Spinal cord (tissue), 10 donors: ENCODE data around the gene CLCN2. TPM values are rescaled to one million over a fixed set of nuclear protein-coding genes. Genes with fewer than 3 reads are reported as not detected.

Experiments
- DNase-seq, 6 donors: peaks; one replicate each; pipeline versions ENCODE4 v3.0.0 to v3.0.0-alpha.2; 2013 to 2015; ENCODE audit warnings: low spot score in 6 of 6, low read depth in 4 of 6
- H3K27ac ChIP-seq: one replicate; pipeline ENCODE4 v1.5.1; 2013; ENCODE audit warnings: low read depth, low read length, control low read depth
- H3K27me3 ChIP-seq: one replicate; pipeline ENCODE4 v1.6.1; 2013; ENCODE audit warnings: low read length; ENCODE audit not compliant: control insufficient read depth, insufficient read depth
- H3K36me3 ChIP-seq: one replicate; pipeline ENCODE4 v1.6.1; 2013; ENCODE audit warnings: low read length; ENCODE audit not compliant: control insufficient read depth, insufficient read depth
- H3K4me1 ChIP-seq: one replicate; pipeline ENCODE4 v1.6.1; 2013; ENCODE audit warnings: low read length; ENCODE audit not compliant: control insufficient read depth, insufficient read depth
- H3K4me3 ChIP-seq: one replicate; pipeline ENCODE4 v1.5.1; 2013; ENCODE audit warnings: low read depth, low read length, control low read depth
- H3K9me3 ChIP-seq: one replicate; pipeline ENCODE4 v1.6.1; 2013; ENCODE audit warnings: low read length; ENCODE audit not compliant: control insufficient read depth, insufficient read depth
- WGBS: methylation state at CpG from one replicate; pipeline ENCODE4 v1.1.5; 2013; ENCODE audit warnings: missing lambda C conversion rate; ENCODE audit not compliant: insufficient coverage; 5-methylcytosine and 5-hydroxymethylcytosine counted together
- polyA plus RNA-seq, 2 donors: library from polyadenylated mRNA; unstranded; fragments of 120-200 nt; gene quantifications; one replicate each; pipeline ENCODE4 v1.2.1, GENCODE V29; 2013; ENCODE audit not compliant: insufficient read length in 2 of 2
- total RNA-seq, 2 donors: library from RNA; depleted of rRNA in 1 of 2; stranded (reverse); fragments of 120-200 nt in 1 of 2; fragments of >200 nt in 1 of 2; gene quantifications; one replicate each; pipeline versions ENCODE4 v1.2.3 to v1.2.4, GENCODE V29; 2013 to 2014
- donor health status: healthy.

Gene CLCN2
- total and polyA plus RNA-seq, 4 donors = 13.1 to 41.3 (median 21.1) TPM

DNA sequence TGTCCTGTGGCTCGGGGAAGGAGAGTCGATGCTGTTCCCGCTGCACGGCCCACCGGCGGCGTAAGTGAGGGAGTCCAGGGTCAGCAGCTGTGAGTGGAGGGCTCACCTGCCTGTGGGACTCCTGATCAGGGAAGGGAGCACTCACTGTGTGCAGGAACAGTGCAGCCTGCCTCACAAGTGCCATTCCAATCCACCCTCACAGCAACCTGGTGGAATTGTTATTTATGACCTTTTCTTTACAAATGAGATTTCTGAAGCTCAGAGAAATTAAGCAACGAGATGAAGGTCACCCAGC is 27.5 kb upstream of the CLCN2 start:
- WGBS = 71% methylated on average over 8 of the region's 8 CpGs
- Histone ChIP-seq H3K27ac (no peak overlapping the region), H3K36me3 (peaks cover 51% of the 10 kb centered on the region), H3K27me3 (no peaks in the 10 kb centered on the region), H3K4me1 (no peaks in the 10 kb centered on the region), H3K4me3 (no peak overlapping the region), H3K9me3 (no peaks in the 10 kb centered on the region)
- no peak for DNase-seq

DNA sequence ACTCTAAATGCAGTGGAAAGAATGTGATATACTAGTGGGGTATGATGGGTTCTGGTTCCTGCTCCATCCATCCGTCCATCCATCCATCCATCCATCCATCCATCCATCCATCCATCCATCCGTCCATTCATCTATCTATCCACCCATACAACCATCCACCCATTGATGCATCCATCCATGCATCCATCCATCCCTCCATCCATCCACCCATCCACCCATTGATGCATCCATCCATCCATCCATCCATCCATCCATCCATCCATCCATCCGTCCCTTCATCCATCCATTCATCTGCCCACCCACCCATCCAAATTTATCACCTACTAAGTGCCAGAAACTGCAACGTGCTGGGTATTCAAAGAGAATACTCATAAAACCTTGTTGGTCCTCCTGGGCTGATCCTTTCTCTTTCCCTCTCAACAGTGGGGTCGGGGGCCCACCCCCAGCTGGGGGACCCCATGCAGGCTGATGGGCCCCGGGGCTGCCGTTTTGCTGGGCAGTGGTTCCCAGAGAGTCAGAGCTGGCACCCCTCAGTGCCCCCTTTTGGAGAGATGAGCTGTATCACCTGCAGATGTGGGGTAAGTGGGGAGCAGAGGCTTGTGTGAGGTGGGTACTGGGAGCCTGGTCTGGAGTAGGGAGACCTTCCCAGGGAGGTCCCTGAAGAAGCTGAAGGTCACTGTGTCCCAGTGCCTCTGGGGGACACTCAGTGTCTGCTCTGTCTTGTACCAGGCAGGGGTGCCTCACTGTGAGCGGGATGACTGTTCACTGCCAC is 26.9 kb upstream of the CLCN2 start:
- no peaks in the 10 kb centered on the region for H3K9me3 ChIP-seq
- peaks cover 54% of the 10 kb centered on the region for H3K36me3 ChIP-seq
- 71% methylated on average over 7 of the region's 8 CpGs for WGBS
- H3K4me1 ChIP-seq = no peaks in the 10 kb centered on the region
- H3K4me3 ChIP-seq = no peak overlapping the region
- H3K27ac ChIP-seq = no peak overlapping the region
- no peaks in the 10 kb centered on the region for H3K27me3 ChIP-seq
- DNase-seq = no peak

- no peaks in the 10 kb centered on the region for H3K9me3 ChIP-seq
- WGBS = 88% methylated on average over 10 of the region's 12 CpGs
- H3K27ac ChIP-seq = no peak overlapping the region
- no peak for DNase-seq
- no peak overlapping the region for H3K4me3 ChIP-seq
- peaks cover 63% of the 10 kb centered on the region for H3K36me3 ChIP-seq
- H3K27me3 ChIP-seq = no peaks in the 10 kb centered on the region
- no peaks in the 10 kb centered on the region for H3K4me1 ChIP-seq
Measured at GRCh38 chr3:184387174-184387714, 25.8 kb upstream of the CLCN2 start.

- Histone ChIP-seq H3K36me3 (peaks cover 72% of the 10 kb centered on the region), H3K9me3 (no peaks in the 10 kb centered on the region), H3K27ac (no peak overlapping the region), H3K4me1 (peaks cover 8% of the 10 kb centered on the region), H3K4me3 (no peak overlapping the region), H3K27me3 (peaks cover 2% of the 10 kb centered on the region)
- WGBS = 53% methylated on average over 37 of the region's 37 CpGs
- DNase-seq = no peak
Measured at GRCh38 chr3:184386047-184386806, 24.8 kb upstream of the CLCN2 start.

DNA sequence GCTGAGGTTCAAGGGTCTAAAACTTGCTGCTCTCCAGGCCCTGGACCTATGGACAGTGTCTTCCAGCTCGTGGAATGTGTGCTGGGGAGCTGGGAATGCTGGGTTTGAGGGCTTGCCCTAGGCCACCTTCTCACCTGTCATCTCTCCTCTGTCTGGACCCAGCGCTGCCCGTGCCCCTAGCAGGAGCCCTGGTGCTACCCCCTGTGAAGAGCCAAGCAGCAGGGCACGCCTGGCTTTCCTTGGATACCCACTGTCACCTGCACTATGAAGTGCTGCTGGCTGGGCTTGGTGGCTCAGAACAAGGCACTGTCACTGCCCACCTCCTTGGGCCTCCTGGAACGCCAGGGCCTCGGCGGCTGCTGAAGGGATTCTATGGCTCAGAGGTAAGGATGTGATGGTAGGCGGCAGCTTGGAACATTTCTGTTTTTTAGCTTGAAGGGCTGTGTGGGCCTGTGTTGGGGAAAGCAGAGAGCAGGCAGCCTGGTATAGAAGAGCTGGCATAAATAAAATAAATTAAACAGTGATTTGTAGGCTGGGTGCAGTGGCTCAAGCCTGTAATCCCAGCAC is 23.5 kb upstream of the CLCN2 start:
- H3K36me3 ChIP-seq = peaks cover 71% of the 10 kb centered on the region
- H3K9me3 ChIP-seq = no peaks in the 10 kb centered on the region
- peaks cover 9% of the 10 kb centered on the region for H3K27me3 ChIP-seq
- peaks cover 13% of the 10 kb centered on the region for H3K4me1 ChIP-seq
- no peak overlapping the region for H3K4me3 ChIP-seq
- no peak for DNase-seq
- H3K27ac ChIP-seq = no peak overlapping the region
- 98% methylated on average over 5 of the region's 8 CpGs for WGBS

- no peak for DNase-seq
- peaks cover 11% of the 10 kb centered on the region for H3K27me3 ChIP-seq
- no peaks in the 10 kb centered on the region for H3K9me3 ChIP-seq
- H3K4me1 ChIP-seq = peaks cover 15% of the 10 kb centered on the region
- WGBS = 87% methylated on average over 9 of the region's 9 CpGs
- H3K4me3 ChIP-seq = no peak overlapping the region
- peaks cover 65% of the 10 kb centered on the region for H3K36me3 ChIP-seq
- H3K27ac ChIP-seq = no peak overlapping the region
Measured at GRCh38 chr3:184384342-184384741, 22.9 kb upstream of the CLCN2 start.

DNA sequence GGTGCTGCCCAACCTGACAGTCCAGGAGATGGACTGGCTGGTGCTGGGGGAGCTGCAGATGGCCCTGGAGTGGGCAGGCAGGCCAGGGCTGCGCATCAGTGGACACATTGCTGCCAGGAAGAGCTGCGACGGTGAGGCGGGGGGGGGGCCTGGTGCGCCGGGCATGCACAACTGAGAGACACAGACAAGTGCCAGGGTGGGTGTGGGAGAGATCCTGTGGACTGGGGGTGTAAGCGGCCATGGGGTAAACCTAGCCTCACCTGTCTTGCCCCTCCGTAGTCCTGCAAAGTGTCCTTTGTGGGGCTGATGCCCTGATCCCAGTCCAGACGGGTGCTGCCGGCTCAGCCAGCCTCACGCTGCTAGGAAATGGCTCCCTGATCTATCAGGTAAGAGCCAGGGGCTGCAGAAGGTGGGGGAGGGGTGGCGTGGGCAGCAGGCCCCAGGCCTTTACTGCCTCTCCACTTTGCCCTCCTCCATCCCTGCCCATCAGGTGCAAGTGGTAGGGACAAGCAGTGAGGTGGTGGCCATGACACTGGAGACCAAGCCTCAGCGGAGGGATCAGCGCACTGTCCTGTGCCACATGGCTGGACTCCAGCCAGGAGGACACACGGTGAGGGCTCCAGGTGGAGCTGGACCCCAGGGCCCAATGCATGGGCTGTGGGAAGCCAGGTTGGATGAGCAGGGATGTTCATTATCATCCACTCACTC is 21.8 kb upstream of the CLCN2 start:
- H3K4me1 ChIP-seq = peaks cover 22% of the 10 kb centered on the region
- H3K9me3 ChIP-seq = no peaks in the 10 kb centered on the region
- DNase-seq = no peak
- no peak overlapping the region for H3K4me3 ChIP-seq
- H3K27me3 ChIP-seq = peaks cover 11% of the 10 kb centered on the region
- H3K36me3 ChIP-seq = peaks cover 54% of the 10 kb centered on the region
- whole genome bisulfite sequencing = 92% methylated on average over 12 of the region's 15 CpGs
- H3K27ac ChIP-seq = no peak overlapping the region

DNA sequence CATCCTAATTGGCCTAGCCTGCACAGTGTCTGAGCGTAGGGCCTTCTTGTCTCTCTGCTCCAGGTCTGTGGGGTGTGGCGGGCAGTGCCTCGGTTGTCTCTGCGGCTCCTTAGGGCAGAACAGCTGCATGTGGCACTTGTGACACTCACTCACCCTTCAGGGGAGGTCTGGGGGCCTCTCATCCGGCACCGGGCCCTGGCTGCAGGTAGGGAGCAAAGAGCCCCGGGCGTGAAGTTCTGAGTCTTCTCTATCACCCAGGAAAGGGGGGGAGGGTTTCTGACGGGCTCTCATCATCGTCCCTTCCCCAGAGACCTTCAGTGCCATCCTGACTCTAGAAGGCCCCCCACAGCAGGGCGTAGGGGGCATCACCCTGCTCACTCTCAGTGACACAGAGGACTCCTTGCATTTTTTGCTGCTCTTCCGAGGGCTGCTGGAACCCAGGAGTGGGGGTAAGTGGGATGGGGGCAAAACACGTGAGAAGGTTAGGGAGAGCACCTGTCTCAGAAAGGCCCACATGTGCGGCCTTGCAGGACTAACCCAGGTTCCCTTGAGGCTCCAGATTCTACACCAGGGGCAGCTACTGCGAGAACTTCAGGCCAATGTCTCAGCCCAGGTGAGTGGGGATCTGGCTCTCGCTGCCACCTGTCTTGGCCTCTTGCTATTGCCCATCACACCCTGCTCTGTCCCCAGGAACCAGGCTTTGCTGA is 21.1 kb upstream of the CLCN2 start:
- no peak for DNase-seq
- no peak overlapping the region for H3K4me3 ChIP-seq
- peaks cover 11% of the 10 kb centered on the region for H3K27me3 ChIP-seq

More for the DNA sequence above, 21.1 kb upstream of the CLCN2 start:
- Histone ChIP-seq H3K36me3 (peaks cover 49% of the 10 kb centered on the region), H3K4me1 (peaks cover 28% of the 10 kb centered on the region), H3K9me3 (no peaks in the 10 kb centered on the region), H3K27ac (no peak overlapping the region)
- 93% methylated on average over 9 of the region's 16 CpGs for WGBS
